Mesenteric fat pad (tissue), 1 donor: Measurements from ENCODE around the gene PITRM1. TPM values are rescaled to one million over a fixed set of nuclear protein-coding genes. Genes with fewer than 3 reads are reported as not detected.
A peak's percentile ranks its signal among the peaks of the same experiment; 100 is the strongest.

Experiments used
- DNase-seq: peaks from one replicate; pipeline ENCODE4 v3.0.0-alpha.2; 2020; ENCODE audit warnings: low spot score
- total RNA-seq: library from RNA; stranded (reverse); fragmentation: NEBNext Ultra II Directional; extraction: Animal tissue kit (Norgen Biotek cat#: 25700); gene quantifications from one replicate; pipeline ENCODE4 v1.2.1, GENCODE V29; 2021
- donor health status: DM: yes; HTN: yes; CAD: no.

PITRM1 gene
- total RNA-seq, 1 donor from 2014 or later = 110 TPM

- no peak for DNase-seq
Measured at GRCh38 chr10:3105905-3106304, 66.7 kb downstream of the PITRM1 start.

GRCh38 chr10:3105166-3105565, 67.4 kb downstream of the PITRM1 start:
- DNase-seq = no peak

- DNase-seq = no peak
Measured at GRCh38 chr10:3104251-3104918, 68.2 kb downstream of the PITRM1 start.

- no peak for DNase-seq
Measured at GRCh38 chr10:3103646-3104045, 68.9 kb downstream of the PITRM1 start.

GRCh38 chr10:3102720-3103427, 69.7 kb downstream of the PITRM1 start:
- no peak for DNase-seq

- DNase-seq = no peak
Measured at GRCh38 chr10:3100856-3101640, 71.5 kb downstream of the PITRM1 start.

- DNase-seq = no peak
Measured at GRCh38 chr10:3100093-3100792, 72.3 kb downstream of the PITRM1 start.

- DNase-seq = no peak
Measured at GRCh38 chr10:3099291-3100092, 73.1 kb downstream of the PITRM1 start.

- DNase-seq = no peak
Measured at GRCh38 chr10:3098689-3099088, 73.9 kb downstream of the PITRM1 start.

GRCh38 chr10:3097160-3097559, 75.4 kb downstream of the PITRM1 start:
- DNase-seq = no peak

- no peak for DNase-seq
Measured at GRCh38 chr10:3096149-3096548, 76.4 kb downstream of the PITRM1 start.

GRCh38 chr10:3095373-3096139, 77.0 kb downstream of the PITRM1 start:
- no peak for DNase-seq

- no peak for DNase-seq
Measured at GRCh38 chr10:3094609-3095036, 78.0 kb downstream of the PITRM1 start.

- no peak for DNase-seq
Measured at GRCh38 chr10:3093996-3094395, 78.6 kb downstream of the PITRM1 start.

- DNase-seq = no peak
Measured at GRCh38 chr10:3091921-3092320, 80.7 kb downstream of the PITRM1 start.

- DNase-seq = no peak
Measured at GRCh38 chr10:3090914-3091787, 81.4 kb downstream of the PITRM1 start.

GRCh38 chr10:3090388-3090787, 82.2 kb downstream of the PITRM1 start:
- DNase-seq = peak; percentile 12
